NCI-H146 treated with DMSO at 0.1 percent for 48 hours (cell line): ENCODE measurements around the gene MAP7.

Experiments
- DNase-seq: peaks from one replicate; lab custom pipeline; 2025; ENCODE audit not compliant: unreplicated experiment; lab: John Stamatoyannopoulos, UW

MAP7 gene

DNA sequence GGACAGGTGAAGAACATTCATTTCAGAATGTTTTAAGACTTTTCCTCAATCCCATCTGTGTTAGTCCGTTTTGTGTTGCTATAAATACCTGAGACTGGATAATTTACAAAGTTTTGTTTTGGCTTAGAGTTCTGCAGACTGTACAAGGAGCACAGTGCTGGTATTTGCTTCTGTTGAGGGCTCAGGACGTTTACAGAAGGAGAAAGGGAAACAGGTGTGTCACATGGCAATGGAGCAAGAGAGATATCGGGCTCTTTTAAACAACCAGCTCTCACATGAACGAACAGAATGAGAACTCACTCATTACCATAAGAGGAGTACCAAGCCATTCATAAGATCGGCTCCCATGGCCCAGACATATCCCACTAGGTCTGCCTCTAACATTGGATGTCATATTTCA lies 16.7 kb downstream of the MAP7 start:
- no peak for DNase-seq

DNA sequence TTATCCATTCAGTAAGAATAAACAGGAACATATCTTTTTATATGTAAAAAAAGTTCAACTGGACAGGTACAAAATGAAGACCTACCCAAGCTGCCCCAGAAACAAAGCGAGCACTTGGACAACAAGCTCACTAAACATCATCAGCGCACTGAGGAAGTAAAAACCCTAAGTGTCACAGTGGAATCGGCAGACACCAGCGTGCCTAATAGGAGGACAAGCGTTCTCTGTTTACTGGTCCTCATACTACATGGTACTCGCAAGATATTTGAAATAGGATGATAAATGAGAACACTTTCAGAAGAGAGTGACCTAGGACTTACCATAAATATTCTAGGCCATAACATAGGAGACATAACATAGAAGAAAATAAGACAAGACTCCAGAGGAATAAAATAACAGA lies 18.2 kb downstream of the MAP7 start:
- no peak for DNase-seq

GRCh38 chr6:136529710-136530109 lies 20.5 kb downstream of the MAP7 start:
- DNase-seq: no peak

- DNase-seq: no peak
Observed at GRCh38 chr6:136528477-136528876, 21.7 kb downstream of the MAP7 start.

DNA sequence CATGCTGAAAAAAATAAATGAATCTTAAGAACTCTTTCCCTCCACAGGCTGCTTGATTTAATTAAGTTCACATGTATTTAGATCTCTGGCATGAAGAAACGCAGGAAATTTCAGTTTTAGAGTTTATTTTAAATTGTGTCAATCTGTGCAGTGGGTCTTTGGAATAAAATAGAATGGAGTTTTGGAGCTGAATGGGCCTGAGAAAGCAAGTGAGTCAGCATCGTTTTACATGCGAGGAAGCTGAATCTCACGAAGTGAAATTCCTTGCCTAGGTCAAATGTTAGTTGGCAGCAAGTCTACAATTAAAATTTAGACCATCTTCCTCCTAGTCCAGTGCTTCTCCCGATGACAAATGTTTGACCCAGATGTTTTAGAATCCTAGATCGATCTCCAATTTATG lies 22.4 kb downstream of the MAP7 start:
- DNase-seq: no peak

- no peak for DNase-seq
Observed at GRCh38 chr6:136526937-136527336, 23.3 kb downstream of the MAP7 start.

DNA sequence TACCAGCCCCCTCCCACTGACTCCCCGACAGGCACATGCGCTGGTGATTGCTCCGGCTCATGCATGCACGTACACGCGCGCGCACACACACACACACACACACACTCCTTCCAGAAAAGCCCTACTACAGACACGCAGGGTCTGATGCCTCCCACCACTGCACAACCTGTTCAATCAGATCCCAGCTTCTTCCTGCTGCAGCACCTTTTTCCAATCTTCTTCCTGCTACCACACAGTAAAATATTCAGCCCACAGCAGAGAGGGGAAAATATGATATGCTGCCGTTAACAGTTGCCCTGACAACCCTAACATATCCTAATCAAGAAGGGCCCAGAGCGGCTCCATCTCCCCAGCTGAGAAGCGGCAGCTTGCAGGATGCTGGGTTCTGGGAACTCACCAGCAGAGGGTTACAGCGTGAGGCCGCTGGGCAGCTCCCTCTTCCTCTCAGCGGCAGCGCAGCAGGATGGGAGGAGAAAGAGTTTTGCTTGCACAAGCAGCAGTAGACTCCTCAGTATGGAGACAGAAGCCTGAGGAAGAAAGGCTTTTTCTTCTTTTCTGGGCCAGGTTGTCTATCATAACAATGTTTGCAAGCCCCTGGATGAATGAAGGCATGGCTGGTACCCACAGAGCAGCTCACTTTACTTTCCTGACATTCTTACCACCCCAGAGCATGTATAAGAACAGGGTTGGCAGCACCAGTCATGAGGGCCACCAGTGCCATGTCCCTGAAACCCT lies 23.9 kb downstream of the MAP7 start:
- peak; percentile 80 for DNase-seq

DNA sequence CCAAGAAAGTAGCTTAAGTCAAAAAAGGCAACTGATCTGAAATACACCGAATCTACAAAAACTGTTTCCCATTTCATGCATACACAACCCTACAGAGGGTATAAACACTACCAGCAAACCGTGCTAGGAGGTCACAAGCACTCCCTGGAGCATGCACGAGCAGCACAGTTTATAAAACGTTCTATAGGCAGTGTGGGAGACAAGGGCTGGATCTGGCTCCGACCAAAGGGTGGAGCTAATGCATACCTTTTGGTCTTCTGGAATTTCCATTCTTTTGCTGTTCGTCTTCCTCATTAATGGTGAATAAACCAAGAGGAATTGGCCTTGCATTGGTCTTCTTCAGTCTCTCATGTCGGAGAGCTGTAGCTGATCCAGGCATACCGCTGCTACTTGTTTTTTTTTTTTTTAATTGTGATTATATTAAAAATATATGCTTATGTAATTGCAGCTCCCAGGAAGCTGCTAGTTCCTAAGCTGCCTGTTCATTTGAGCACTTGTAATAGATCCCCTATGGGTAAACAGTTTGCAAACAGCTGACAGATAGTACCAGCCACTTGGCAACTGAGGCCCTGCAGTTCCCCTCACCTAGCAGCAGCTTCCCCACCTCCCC lies 24.5 kb downstream of the MAP7 start:
- DNase-seq: peak; percentile 74

DNA sequence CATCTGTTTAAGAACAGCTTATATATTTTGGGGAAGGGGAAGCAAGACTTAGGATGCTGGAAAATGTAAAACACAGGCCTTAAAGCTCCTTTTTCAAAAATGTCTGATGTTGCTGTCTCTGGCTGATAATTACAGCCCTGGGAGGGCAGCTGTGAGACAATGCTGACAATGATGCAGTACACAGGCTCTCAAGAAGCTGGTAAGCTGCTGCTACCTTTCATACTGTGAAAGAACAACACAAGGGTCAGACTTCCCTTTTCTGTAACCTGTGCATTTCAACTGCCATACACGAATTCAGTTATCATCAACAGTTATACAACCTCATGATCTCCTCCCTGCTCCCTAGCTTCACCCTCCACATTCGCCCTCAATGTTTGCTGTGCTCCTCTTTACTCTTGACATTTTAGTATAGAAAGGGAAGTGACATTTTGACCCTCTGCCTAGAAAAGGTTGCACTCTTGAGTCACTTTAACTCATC lies 25.2 kb downstream of the MAP7 start:
- DNase-seq: peak; percentile 89

DNA sequence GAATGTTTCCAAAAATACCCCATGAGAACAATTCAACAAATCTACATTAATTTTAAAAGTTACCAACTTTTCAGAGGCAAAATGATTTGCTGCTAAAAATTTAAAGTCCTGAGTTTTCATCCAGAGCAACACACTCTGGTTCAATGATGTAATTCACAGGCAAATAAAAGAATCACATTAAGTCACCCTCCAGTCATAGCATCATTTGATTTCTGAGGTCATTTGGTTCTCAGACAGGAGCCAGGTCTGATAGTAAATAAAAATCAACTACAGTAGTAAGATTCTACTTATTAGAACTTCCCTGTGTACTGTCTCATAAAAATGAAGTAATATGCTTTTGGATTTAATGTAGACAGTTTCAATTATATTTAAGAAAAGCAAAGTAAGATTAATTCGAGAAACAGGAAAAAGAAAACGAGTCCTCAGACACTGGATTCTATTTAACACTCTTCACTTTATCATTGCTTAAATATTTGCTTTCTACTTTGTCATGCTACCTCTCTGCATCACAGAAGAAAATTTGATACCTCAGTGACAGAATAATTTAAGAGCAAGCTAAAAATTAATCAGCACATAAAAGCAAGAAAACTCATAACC lies 25.8 kb downstream of the MAP7 start:
- DNase-seq: peak; percentile 91

- DNase-seq: no peak
Observed at GRCh38 chr6:136523196-136523595, 27.0 kb downstream of the MAP7 start.

- no peak for DNase-seq
Observed at GRCh38 chr6:136522636-136523035, 27.6 kb downstream of the MAP7 start.

DNA sequence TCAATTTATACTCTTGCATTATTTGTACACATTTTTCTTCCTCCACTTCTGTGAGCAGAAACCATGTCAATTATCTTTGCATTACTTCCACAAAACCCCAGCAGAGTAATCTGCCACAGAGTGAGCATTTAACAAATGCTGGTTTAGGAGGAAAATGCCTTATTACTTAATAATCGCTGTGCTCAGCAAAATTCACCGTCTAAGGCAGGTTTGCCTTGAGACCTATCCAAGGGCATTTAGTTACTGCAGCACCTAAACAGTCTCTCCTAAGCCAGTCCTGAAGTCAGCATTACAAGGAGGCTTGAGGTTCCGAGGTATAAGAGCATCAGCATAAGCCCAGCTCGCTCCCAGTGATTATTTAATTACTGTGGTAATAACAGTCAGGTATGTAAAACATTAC lies 28.3 kb downstream of the MAP7 start:
- no peak for DNase-seq

DNA sequence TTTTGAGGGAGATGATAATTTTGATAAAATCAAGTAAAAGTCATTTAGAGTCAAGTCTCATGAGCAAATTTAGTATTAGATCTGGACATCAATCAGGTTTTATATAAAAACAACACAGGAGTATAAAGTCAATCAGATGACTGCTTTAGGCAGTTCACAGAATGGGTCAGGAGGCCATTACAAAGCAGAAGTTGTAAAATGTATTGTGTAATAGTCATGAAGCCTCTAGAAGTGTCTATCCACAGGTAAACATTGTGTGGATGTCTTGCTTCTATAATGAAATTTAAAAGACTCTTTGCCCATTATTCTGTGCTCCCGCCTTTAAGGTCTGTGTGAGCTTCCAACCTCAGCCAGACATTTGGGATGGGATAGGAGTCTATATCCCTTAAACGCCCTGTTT lies 28.8 kb downstream of the MAP7 start:
- DNase-seq: no peak

DNA sequence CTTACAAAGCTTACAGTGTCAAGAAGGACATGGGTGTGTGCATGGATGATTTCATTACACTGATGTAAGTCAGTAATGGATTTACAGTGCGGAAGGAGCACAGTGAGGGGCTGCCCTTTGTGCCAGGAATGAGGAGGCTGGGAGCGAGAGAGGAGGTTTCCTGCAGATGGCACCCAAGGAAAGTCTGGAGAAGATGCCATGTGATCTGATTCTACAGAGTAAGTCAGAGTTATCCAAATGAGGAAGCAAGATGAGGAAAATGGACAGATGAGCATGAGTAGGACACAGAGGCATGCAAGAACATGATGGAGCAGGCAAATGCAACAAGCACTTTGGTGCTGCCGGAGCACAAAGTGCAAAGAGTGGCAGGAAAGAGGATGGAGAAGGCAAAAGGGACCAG lies 29.7 kb downstream of the MAP7 start:
- DNase-seq: no peak

DNA sequence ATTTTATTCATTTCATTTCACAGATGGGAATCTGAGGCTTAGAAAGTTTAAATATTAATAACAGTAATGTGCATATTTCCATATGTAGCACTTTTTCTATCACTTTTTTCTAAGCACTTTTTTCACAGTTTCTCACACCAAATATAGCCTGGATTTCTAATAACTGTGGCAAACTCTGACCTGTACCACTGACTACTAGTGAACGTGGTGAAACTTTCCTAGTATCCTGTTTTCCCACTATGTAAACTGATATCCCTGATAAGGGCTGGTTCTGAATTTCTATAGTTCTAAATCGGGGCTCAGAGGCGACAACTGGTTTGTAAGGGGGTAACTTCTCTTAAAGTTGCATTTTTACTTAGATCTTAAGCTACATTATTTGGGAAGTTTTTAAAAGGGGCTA lies 32.6 kb downstream of the MAP7 start:
- DNase-seq: no peak

DNA sequence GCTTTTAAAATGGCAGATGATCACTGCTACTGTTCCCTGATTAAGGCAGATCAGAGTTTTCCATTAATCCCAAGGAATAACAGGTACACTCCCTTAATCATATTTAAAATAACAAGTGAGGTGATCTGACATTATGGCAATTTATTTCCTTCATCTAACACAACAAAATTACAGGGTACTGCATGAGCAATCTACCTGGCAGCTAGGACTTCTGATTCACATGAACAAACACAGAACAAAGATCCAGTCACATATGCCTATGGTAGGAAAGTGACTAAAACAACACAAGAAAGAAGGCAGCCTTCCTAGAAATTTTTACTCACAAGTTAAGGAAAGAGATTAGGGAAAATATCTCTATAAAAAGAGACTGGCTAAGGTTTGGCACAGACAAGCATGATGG lies 33.2 kb downstream of the MAP7 start:
- DNase-seq: peak; percentile 31

GRCh38 chr6:136514591-136514990 lies 35.6 kb downstream of the MAP7 start:
- DNase-seq: no peak

- peak; percentile 31 for DNase-seq
Observed at GRCh38 chr6:136511926-136512325, 38.3 kb downstream of the MAP7 start.

DNA sequence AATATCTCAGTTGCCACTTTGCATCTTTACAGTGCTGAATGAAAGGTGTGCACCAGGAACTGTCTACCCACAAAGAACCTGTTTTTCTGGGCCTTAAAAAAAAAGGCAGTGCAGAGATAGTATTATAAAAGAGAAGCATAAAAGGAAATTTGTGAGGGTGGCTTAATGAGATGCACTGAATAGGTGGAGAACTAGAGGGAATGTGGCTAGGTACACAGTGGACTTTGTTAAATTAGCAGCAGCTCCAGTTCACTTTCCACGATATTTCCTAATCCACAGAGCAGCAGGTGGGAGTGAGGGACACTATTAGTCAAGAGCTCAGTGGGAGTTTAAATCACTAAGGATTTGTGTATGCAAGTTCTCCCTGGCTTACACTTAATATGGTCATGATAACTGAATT lies 38.8 kb downstream of the MAP7 start:
- no peak for DNase-seq

- DNase-seq: no peak
Observed at GRCh38 chr6:136510782-136511181, 39.4 kb downstream of the MAP7 start.

DNA sequence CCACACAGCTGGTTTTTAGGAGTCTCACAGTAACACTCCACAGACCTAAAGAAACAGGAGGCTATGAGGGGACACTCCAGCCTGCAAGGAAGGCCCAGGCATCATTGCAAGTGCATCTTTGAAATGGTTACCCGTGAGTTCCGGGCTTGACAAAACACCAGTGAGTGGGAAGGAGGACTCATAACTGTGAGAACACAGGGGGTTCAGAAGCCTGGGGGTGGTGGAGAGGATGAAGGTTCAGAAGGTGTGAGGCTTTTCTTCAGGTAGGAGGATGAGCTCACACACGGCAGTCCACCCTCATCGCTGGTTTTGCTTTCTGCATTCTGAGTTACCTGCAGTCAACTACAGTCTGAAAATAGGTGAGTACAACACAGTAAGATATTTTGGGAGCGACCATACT lies 39.9 kb downstream of the MAP7 start:
- DNase-seq: no peak
